HCT116 (cell line): ENCODE results near the gene SLC6A19. TPM values are rescaled to one million over a fixed set of nuclear protein-coding genes. Genes with fewer than 3 reads are reported as not detected.

Experiments
- ATAC-seq: fragments of 200-7000 bp; cut with Tn5 transposase; 2 replicates; pipeline ENCODE4 v1.9.1; 2020; ENCODE audit warnings: mild to moderate bottlenecking, moderate library complexity
- BruUV-seq: library from RNA; stranded (reverse); fragments of 400-500 nt; replicated peaks from 2 replicates; lab custom pipeline; 2021; lab: Mats Ljungman, UMichigan
- CTCF ChIA-PET: fragments of 300-600 bp; sonication (Branson Sonifier 250); formaldehyde crosslinking; loops from one replicate; lab custom pipeline; 2021; ENCODE audit warnings: antibody characterized with exemption; lab: Charles Lee
- POLR2A ChIA-PET: fragments of 300-600, 350-600 bp; sonication (Branson Sonifier 250); formaldehyde crosslinking; loops from one replicate; lab custom pipeline; 2021; ENCODE audit warnings: antibody characterized with exemption; lab: Charles Lee
- RAD21 ChIA-PET, 2 experiments: fragments of 300-600 bp; sonication (Branson Sonifier 250); formaldehyde crosslinking; loops; one replicate each; lab custom pipeline; 2023; ENCODE audit warnings: low total read pairs in 2 of 2; ENCODE audit not compliant: uncharacterized antibody in 2 of 2, unreplicated experiment in 2 of 2, low non-redundant PET in 1 of 2; lab: Charles Lee
- DNase-seq: peaks from one replicate; pipeline ENCODE4 v3.0.0-alpha.2; 2010; ENCODE audit warnings: low read depth, low spot score
- H2AFZ ChIP-seq: fragments of 200-600 bp; shearing (Covaris generic), sonication (generic); 2 replicates; pipeline ENCODE4 v1.6.1; 2017; ENCODE audit warnings: low read depth, mixed run types, mixed read lengths, antibody characterized with exemption, low read length; ENCODE audit not compliant: poor library complexity, severe bottlenecking
- H3K27ac ChIP-seq: 2 replicates; pipeline ENCODE4 v1.5.1; 2012; ENCODE audit warnings: low read depth, low read length
- H3K27me3 ChIP-seq: fragments of 200-600 bp; sonication (generic); 2 replicates; pipeline ENCODE4 v1.6.1; 2016; ENCODE audit warnings: mixed run types, low read length, mixed read lengths; ENCODE audit not compliant: insufficient read depth
- H3K36me3 ChIP-seq, 2 experiments: fragments of 200-500 bp in 1 of 2; fragments of 200-600 bp in 1 of 2; sonication (Bioruptor generic) in 1 of 2; sonication (generic) in 1 of 2; 2 replicates each; pipeline versions ENCODE4 v1.5.1 to v1.6.1; 2014 to 2016; ENCODE audit warnings: low read length in 2 of 2, inconsistent platforms in 1 of 2, mixed read lengths in 1 of 2, mixed run types in 1 of 2; ENCODE audit not compliant: insufficient read depth in 2 of 2, control insufficient read depth in 1 of 2
- H3K4me1 ChIP-seq, 2 experiments: fragments of 200-600 bp in 1 of 2; sonication (generic) in 1 of 2; 2 replicates each; pipeline versions ENCODE4 v1.5.1 to v1.6.1; 2012 to 2017; ENCODE audit warnings: low read length in 2 of 2, inconsistent platforms in 1 of 2, mild to moderate bottlenecking in 1 of 2, mixed read lengths in 1 of 2, mixed run types in 1 of 2, moderate library complexity in 1 of 2; ENCODE audit not compliant: insufficient read depth in 2 of 2, control insufficient read depth in 1 of 2
- H3K4me2 ChIP-seq: fragments of 200-600 bp; sonication (generic); 2 replicates; pipeline ENCODE4 v1.6.1; 2017; ENCODE audit warnings: mixed run types, low read length, mixed read lengths
- H3K4me3 ChIP-seq, 2 experiments: fragments of 200-600 bp in 1 of 2; sonication (generic) in 1 of 2; replicated peaks in 1 of 2; 2 replicates each; pipeline ENCODE4 v1.5.1; 2011 to 2016; ENCODE audit warnings: low read length in 2 of 2, control low read depth in 1 of 2, low read depth in 1 of 2, mild to moderate bottlenecking in 1 of 2, mixed read lengths in 1 of 2, mixed run types in 1 of 2
- H3K79me2 ChIP-seq: fragments of 200-600 bp; sonication (generic); 2 replicates; pipeline ENCODE4 v1.6.1; 2017; ENCODE audit warnings: mild to moderate bottlenecking, mixed run types, low read length, moderate library complexity, mixed read lengths; ENCODE audit not compliant: insufficient read depth
- H3K9ac ChIP-seq: fragments of 200-600 bp; sonication (generic); 2 replicates; pipeline ENCODE4 v1.6.1; 2016; ENCODE audit warnings: low read length, mixed read lengths
- H3K9me2 ChIP-seq: fragments of 200-600 bp; sonication (generic), shearing (Covaris generic); 2 replicates; pipeline ENCODE4 v1.6.1; 2017; ENCODE audit warnings: mixed run types, mild to moderate bottlenecking, moderate library complexity; ENCODE audit not compliant: insufficient read depth
- H3K9me3 ChIP-seq, 2 experiments: fragments of 200-500 bp in 1 of 2; fragments of 200-600 bp in 1 of 2; sonication (Bioruptor generic) in 1 of 2; sonication (generic) in 1 of 2; 2 replicates each; pipeline ENCODE4 v1.6.1; 2014 to 2017; ENCODE audit warnings: low read length in 2 of 2, mixed read lengths in 2 of 2, inconsistent platforms in 1 of 2, low read depth in 1 of 2, mild to moderate bottlenecking in 1 of 2, mixed run types in 1 of 2, moderate library complexity in 1 of 2; ENCODE audit not compliant: control insufficient read depth in 1 of 2, insufficient read depth in 1 of 2
- H4K20me1 ChIP-seq: fragments of 200-600 bp; sonication (generic), shearing (Covaris generic); 2 replicates; pipeline ENCODE4 v1.6.1; 2017; ENCODE audit warnings: mixed run types, mild to moderate bottlenecking, moderate library complexity; ENCODE audit not compliant: insufficient read depth
- CBX3 ChIP-seq: IDR thresholded peaks from 2 replicates; pipeline ENCODE4 v1.6.1; 2012; ENCODE audit warnings: low read depth
- EZH2 ChIP-seq: fragments of 200-600 bp; sonication (generic); IDR thresholded peaks from 2 replicates; pipeline ENCODE4 v1.6.1; 2017; ENCODE audit warnings: antibody characterized with exemption, mixed run types
- RAD21 ChIP-seq: IDR thresholded peaks from 2 replicates; pipeline ENCODE4 v1.6.1; 2012; ENCODE audit warnings: low read depth, mild to moderate bottlenecking
- TCF7L2 ChIP-seq: IDR thresholded peaks from 2 replicates; pipeline ENCODE4 v1.7.0; 2011; ENCODE audit warnings: borderline replicate concordance, inconsistent platforms; ENCODE audit not compliant: insufficient read depth, insufficient read length; ENCODE audit errors: extremely low read depth
- YY1 ChIP-seq: IDR thresholded peaks from 2 replicates; pipeline ENCODE4 v1.6.1; 2011; ENCODE audit warnings: low read length, low read depth, moderate library complexity, mild to moderate bottlenecking; ENCODE audit not compliant: insufficient replicate concordance; ENCODE audit errors: extremely low read depth
- ZFX ChIP-seq: fragments of 450-650 bp; IDR thresholded peaks from 2 replicates; pipeline ENCODE4 v1.6.1; 2017
- intact Hi-C: fragments of 100-400 bp; cut with micrococcal nuclease; formaldehyde crosslinking; loops from 2 replicates; pipeline ENCODE4 v1.10.0; 2022
- total RNA-seq: library from RNA; stranded (reverse); gene quantifications from one replicate; pipeline ENCODE4 v1.2.1, GENCODE V29; 2021; ENCODE audit not compliant: unreplicated experiment
- TF ChIP-seq, protein P1 (sequence below), 3 experiments: fragments of 200-600 bp in 1 of 3; sonication (generic) in 1 of 3; IDR thresholded peaks in 2 of 3; conservative IDR thresholded peaks in 1 of 3; 2 replicates each; pipeline ENCODE4 v1.5.1; 2012 to 2017; ENCODE audit warnings: low read depth in 2 of 3, low read length in 2 of 3, antibody characterized with exemption in 1 of 3, borderline replicate concordance in 1 of 3, control low read depth in 1 of 3, mild to moderate bottlenecking in 1 of 3, mixed read lengths in 1 of 3, mixed run types in 1 of 3, moderate library complexity in 1 of 3; ENCODE audit not compliant: insufficient read depth in 1 of 3
- TF ChIP-seq, protein P2 (sequence below): IDR thresholded peaks from 2 replicates; pipeline ENCODE4 v1.6.1; 2012

Gene SLC6A19
- total RNA-seq, 1 experiment from 2014 or later = not detected

DNA sequence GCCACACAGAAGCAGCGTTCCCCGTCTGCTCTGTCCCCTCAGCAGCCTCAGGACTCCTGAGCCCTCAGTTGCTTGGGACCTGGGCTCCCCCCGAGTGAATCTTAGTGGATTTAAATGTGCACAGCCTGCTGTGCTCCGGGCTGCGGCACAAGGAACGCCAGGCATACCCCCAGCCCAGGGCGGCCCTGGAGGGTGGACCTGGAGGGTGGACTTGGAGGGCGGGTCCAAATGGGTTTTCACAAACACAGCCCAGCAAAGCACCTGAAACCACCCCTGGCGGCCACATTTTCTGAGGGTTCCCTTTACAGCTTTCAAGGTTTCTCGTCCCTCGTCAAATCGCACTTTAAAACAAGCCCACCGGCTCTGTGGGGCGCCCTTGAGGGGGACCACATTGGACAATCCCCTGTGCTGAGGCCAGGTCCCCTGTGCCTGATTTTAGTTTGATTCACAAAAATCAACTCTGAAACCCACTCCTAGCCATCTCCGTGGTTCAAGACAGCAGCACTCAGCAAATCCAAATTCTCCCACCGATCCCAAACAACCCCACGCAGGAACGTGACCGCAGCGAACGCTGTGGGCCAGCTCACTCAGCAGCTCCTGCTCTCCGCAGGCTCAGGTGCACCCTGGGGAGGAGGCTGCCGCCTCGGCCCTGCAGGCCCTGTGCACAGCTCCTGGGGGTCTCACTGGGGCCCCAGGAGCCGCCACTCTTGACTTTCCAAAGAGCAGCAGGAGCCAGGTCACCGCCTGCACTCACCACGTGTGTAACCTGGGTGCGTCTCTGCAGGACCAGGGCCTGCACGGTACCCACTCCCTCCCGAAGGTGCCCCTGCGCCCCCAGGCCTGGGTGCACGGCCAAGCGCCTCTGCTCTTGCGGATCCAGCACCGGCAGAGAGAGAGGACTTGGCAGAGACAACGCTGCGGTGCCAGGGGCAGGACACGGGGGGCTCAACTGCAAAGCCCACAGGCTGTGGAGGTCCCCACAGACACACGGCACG is 64.4 kb downstream of the SLC6A19 start:
- ChIA-PET CTCF (no interaction called here), RAD21 (no interaction called here), POLR2A (no interaction called here)
- ATAC-seq (no peak), DNase-seq (no peak)
- H3K9me2 ChIP-seq = no peaks in the 10 kb centered on the region
- H3K4me1 ChIP-seq = no peaks in the 10 kb centered on the region
- no peak overlapping the region for H3K4me3 ChIP-seq
- no peaks in the 10 kb centered on the region for H3K9me3 ChIP-seq
- no peaks in the 10 kb centered on the region for H3K27me3 ChIP-seq
- TF ChIP-seq, protein P1, sequence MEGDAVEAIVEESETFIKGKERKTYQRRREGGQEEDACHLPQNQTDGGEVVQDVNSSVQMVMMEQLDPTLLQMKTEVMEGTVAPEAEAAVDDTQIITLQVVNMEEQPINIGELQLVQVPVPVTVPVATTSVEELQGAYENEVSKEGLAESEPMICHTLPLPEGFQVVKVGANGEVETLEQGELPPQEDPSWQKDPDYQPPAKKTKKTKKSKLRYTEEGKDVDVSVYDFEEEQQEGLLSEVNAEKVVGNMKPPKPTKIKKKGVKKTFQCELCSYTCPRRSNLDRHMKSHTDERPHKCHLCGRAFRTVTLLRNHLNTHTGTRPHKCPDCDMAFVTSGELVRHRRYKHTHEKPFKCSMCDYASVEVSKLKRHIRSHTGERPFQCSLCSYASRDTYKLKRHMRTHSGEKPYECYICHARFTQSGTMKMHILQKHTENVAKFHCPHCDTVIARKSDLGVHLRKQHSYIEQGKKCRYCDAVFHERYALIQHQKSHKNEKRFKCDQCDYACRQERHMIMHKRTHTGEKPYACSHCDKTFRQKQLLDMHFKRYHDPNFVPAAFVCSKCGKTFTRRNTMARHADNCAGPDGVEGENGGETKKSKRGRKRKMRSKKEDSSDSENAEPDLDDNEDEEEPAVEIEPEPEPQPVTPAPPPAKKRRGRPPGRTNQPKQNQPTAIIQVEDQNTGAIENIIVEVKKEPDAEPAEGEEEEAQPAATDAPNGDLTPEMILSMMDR (IDR thresholded peaks at IDR 0.05 in 2 of 3, conservative IDR thresholded peaks at IDR 0.05 in 1 of 3; ENCODE audit: borderline replicate concordance in 1 of 3, insufficient read depth in 1 of 3, low read depth in 2 of 3, low read length in 2 of 3) = no peak
- no peak for TF ChIP-seq YY1
- TF ChIP-seq EZH2 = no peak
- no peak for TF ChIP-seq RAD21
- TF ChIP-seq, protein P2, sequence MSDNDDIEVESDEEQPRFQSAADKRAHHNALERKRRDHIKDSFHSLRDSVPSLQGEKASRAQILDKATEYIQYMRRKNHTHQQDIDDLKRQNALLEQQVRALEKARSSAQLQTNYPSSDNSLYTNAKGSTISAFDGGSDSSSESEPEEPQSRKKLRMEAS = no peak
- TF ChIP-seq CBX3 = no peak
- no peak for TF ChIP-seq ZFX
- TF ChIP-seq TCF7L2 = no peak
- no TSS peak for BruUV-seq
- H3K9ac ChIP-seq = no peak overlapping the region
- no peaks in the 10 kb centered on the region for H3K36me3 ChIP-seq
- H3K79me2 ChIP-seq = no peaks in the 10 kb centered on the region
- no peak overlapping the region for H3K4me2 ChIP-seq
- intact Hi-C loops = no loop called here
- no peak overlapping the region for H2AFZ ChIP-seq
- no peak overlapping the region for H3K27ac ChIP-seq
- no peaks in the 10 kb centered on the region for H4K20me1 ChIP-seq
